GM18507 (cell line): ENCODE measurements around the gene UNKL.

Experiments used
- DNase-seq: peaks from one replicate; pipeline ENCODE4 v3.0.0; 2011; ENCODE audit warnings: low read depth; ENCODE audit not compliant: insufficient read length; ENCODE audit errors: extremely low spot score
- FAIRE-seq: peaks from 2 replicates; lab custom pipeline; 2011; peaks lifted over from hg19 to GRCh38; lab: Jason Lieb, UNC

Gene UNKL

GRCh38 chr16:1319041-1319440 is 95.5 kb downstream of the UNKL start:
- FAIRE-seq = no peak
- DNase-seq = no peak

GRCh38 chr16:1318268-1318545 is 96.3 kb downstream of the UNKL start:
- FAIRE-seq (no peak), DNase-seq (no peak)

GRCh38 chr16:1317479-1318267 is 96.8 kb downstream of the UNKL start:
- FAIRE-seq = no peak

GRCh38 chr16:1316033-1316405 is 98.5 kb downstream of the UNKL start:
- FAIRE-seq (no peak), DNase-seq (no peak)

More at GRCh38 chr16:1317479-1318267, 96.8 kb downstream of the UNKL start:
- DNase-seq = no peak

- DNase-seq (no peak), FAIRE-seq (no peak)
Observed at GRCh38 chr16:1315081-1316032, 99.1 kb downstream of the UNKL start.

- FAIRE-seq (no peak), DNase-seq (no peak)
Observed at GRCh38 chr16:1314399-1315068, 100.0 kb downstream of the UNKL start.

GRCh38 chr16:1313721-1314369 is 100.7 kb downstream of the UNKL start:
- FAIRE-seq = no peak

More at GRCh38 chr16:1313721-1314369, 100.7 kb downstream of the UNKL start:
- no peak for DNase-seq
